A673 (cell line): ENCODE measurements around the gene GPR158.

Source experiments
- EZH2 ChIP-seq: fragments of 200-600 bp; sonication (generic); IDR thresholded peaks from 2 replicates; pipeline ENCODE4 v1.6.1; 2017; ENCODE audit warnings: borderline replicate concordance, low read depth, mild to moderate bottlenecking, mixed read lengths, antibody characterized with exemption, low read length; ENCODE audit not compliant: poor library complexity, severe bottlenecking
- TF ChIP-seq, protein P1 (sequence below): fragments of 300-800, 200-600 bp; sonication (generic); conservative IDR thresholded peaks from 2 replicates; pipeline ENCODE4 v1.5.1; 2017; ENCODE audit warnings: low read depth, mild to moderate bottlenecking, antibody characterized with exemption, low read length, moderate library complexity, mixed read lengths

DNA sequence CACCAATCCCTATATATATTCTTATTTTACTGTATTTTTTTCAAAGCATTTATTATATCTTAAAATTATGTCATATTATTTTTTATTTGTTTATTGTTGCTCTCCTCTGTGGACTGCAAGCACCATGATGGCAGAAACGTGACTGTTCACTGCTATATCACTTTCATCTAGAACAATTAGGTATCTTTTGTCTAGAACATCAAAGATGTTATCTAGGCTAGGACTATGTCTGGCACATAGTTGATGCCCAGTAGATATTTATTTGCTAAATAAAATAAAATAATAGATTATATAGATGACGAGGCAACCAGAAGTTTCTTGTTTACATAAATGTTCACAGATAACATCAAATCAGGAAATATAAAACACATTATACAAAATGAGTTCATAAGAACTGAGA lies 12.4 kb upstream of the GPR158 start:
- TF ChIP-seq, protein P1, sequence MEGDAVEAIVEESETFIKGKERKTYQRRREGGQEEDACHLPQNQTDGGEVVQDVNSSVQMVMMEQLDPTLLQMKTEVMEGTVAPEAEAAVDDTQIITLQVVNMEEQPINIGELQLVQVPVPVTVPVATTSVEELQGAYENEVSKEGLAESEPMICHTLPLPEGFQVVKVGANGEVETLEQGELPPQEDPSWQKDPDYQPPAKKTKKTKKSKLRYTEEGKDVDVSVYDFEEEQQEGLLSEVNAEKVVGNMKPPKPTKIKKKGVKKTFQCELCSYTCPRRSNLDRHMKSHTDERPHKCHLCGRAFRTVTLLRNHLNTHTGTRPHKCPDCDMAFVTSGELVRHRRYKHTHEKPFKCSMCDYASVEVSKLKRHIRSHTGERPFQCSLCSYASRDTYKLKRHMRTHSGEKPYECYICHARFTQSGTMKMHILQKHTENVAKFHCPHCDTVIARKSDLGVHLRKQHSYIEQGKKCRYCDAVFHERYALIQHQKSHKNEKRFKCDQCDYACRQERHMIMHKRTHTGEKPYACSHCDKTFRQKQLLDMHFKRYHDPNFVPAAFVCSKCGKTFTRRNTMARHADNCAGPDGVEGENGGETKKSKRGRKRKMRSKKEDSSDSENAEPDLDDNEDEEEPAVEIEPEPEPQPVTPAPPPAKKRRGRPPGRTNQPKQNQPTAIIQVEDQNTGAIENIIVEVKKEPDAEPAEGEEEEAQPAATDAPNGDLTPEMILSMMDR = no peak
- TF ChIP-seq EZH2 = no peak
